Renal cortical epithelial cell (primary cell): ENCODE measurements around the gene KIF27. TPM values are rescaled to one million over a fixed set of nuclear protein-coding genes. Genes with fewer than 3 reads are reported as not detected.
"Not testable (repeated sequence)": the region's sequence is repeated elsewhere in the genome, so short reads cannot be mapped to it uniquely, and the experiment has no call there.

ENCODE experiments used
- DNase-seq: peaks from one replicate; pipeline ENCODE4 v3.0.0-alpha.2; 2011; ENCODE audit warnings: low read depth
- total RNA-seq: library from RNA; depleted of rRNA; stranded (reverse); fragments of >200 nt; gene quantifications from 2 replicates; pipeline ENCODE4 v1.2.3, GENCODE V29; 2014

The KIF27 gene
- 4.3 and 13.3 TPM in 2 replicates for total RNA-seq

- DNase-seq, result peak; percentile 87
These were observed at the start of gene KIF27 for GRCh38 chr9:83920927-83921707. TSS of gene KIF27 (minus strand) at chr9:83921432. CDS start at chr9:83915591, 5,841 bp downstream.

- no peak for DNase-seq
These were observed 48.4 kb upstream of the KIF27 start for GRCh38 chr9:83969602-83970001.

GRCh38 chr9:83967073-83967472, 45.8 kb upstream of the KIF27 start:
- no peak for DNase-seq

GRCh38 chr9:83966209-83966582, 45.0 kb upstream of the KIF27 start:
- DNase-seq, result no peak

- DNase-seq, result no peak
These were observed 44.3 kb upstream of the KIF27 start for GRCh38 chr9:83965350-83966208.

- DNase-seq, result no peak
These were observed 43.7 kb upstream of the KIF27 start for GRCh38 chr9:83964973-83965349.

GRCh38 chr9:83962165-83962564, 40.9 kb upstream of the KIF27 start:
- DNase-seq, result peak; percentile 78

GRCh38 chr9:83960991-83961390, 39.8 kb upstream of the KIF27 start:
- no peak for DNase-seq

GRCh38 chr9:83959061-83959460, 37.8 kb upstream of the KIF27 start:
- peak; percentile 97 for DNase-seq

GRCh38 chr9:83957248-83957513, 35.9 kb upstream of the KIF27 start:
- peak; percentile 56 for DNase-seq

- peak; percentile 53 for DNase-seq
These were observed 35.4 kb upstream of the KIF27 start for GRCh38 chr9:83956436-83957247.

GRCh38 chr9:83956086-83956435, 34.8 kb upstream of the KIF27 start:
- DNase-seq, result no peak

- DNase-seq, result not testable (repeated sequence)
These were observed 26.9 kb upstream of the KIF27 start for GRCh38 chr9:83948096-83948495.

- no peak for DNase-seq
These were observed 19.5 kb upstream of the KIF27 start for GRCh38 chr9:83940590-83941303.

GRCh38 chr9:83937861-83938455, 16.7 kb upstream of the KIF27 start:
- peak; percentile 73 for DNase-seq

GRCh38 chr9:83936523-83936922, 15.3 kb upstream of the KIF27 start:
- no peak for DNase-seq

GRCh38 chr9:83935276-83935935, 14.2 kb upstream of the KIF27 start:
- peak; percentile 93 for DNase-seq

GRCh38 chr9:83934569-83935275, 13.5 kb upstream of the KIF27 start:
- peak; percentile 90 for DNase-seq

GRCh38 chr9:83933790-83934189, 12.6 kb upstream of the KIF27 start:
- peak; percentile 78 for DNase-seq

- no peak for DNase-seq
These were observed 11.6 kb upstream of the KIF27 start for GRCh38 chr9:83932851-83933250.
